Measurements from ENCODE around the gene CNGA3.
"Not testable (repeated sequence)": the region's sequence is repeated elsewhere in the genome, so short reads cannot be mapped to it uniquely, and the experiment has no call there.

CNGA3 gene

GRCh38 chr2:98433363-98433964 is 87.2 kb downstream of the CNGA3 start:
- no peak for DNase-seq (ENCODE audit: low read depth)
- H3K4me3 ChIP-seq (ENCODE audit: control insufficient read depth, low read depth, low read length) = no peak overlapping the region
- TF ChIP-seq CTCF (conservative IDR thresholded peaks at IDR 0.05; ENCODE audit: control insufficient read depth, insufficient read depth, low read depth, low read length) = no peak

GRCh38 chr2:98434492-98434891 is 88.2 kb downstream of the CNGA3 start:
- DNase-seq (ENCODE audit: low read depth) = no peak
- H3K4me3 ChIP-seq (ENCODE audit: control insufficient read depth, low read depth, low read length) = no peak overlapping the region
- TF ChIP-seq CTCF (conservative IDR thresholded peaks at IDR 0.05; ENCODE audit: control insufficient read depth, insufficient read depth, low read depth, low read length) = no peak

- H3K4me3 ChIP-seq (ENCODE audit: control insufficient read depth, low read depth, low read length); DNase-seq (ENCODE audit: low read depth): not testable (repeated sequence)
These were observed 89.4 kb downstream of the CNGA3 start for GRCh38 chr2:98435670-98436069.

- TF ChIP-seq CTCF (conservative IDR thresholded peaks at IDR 0.05; ENCODE audit: control insufficient read depth, insufficient read depth, low read depth, low read length) = no peak
- H3K4me3 ChIP-seq (ENCODE audit: control insufficient read depth, low read depth, low read length) = no peak overlapping the region
- DNase-seq (ENCODE audit: low read depth) = no peak
These were observed 90.5 kb downstream of the CNGA3 start for GRCh38 chr2:98436734-98437133.

- DNase-seq (ENCODE audit: low read depth) = no peak
- no peak for TF ChIP-seq CTCF (conservative IDR thresholded peaks at IDR 0.05; ENCODE audit: control insufficient read depth, insufficient read depth, low read depth, low read length)
- no peak overlapping the region for H3K4me3 ChIP-seq (ENCODE audit: control insufficient read depth, low read depth, low read length)
These were observed 92.2 kb downstream of the CNGA3 start for GRCh38 chr2:98438190-98439133.

DNA sequence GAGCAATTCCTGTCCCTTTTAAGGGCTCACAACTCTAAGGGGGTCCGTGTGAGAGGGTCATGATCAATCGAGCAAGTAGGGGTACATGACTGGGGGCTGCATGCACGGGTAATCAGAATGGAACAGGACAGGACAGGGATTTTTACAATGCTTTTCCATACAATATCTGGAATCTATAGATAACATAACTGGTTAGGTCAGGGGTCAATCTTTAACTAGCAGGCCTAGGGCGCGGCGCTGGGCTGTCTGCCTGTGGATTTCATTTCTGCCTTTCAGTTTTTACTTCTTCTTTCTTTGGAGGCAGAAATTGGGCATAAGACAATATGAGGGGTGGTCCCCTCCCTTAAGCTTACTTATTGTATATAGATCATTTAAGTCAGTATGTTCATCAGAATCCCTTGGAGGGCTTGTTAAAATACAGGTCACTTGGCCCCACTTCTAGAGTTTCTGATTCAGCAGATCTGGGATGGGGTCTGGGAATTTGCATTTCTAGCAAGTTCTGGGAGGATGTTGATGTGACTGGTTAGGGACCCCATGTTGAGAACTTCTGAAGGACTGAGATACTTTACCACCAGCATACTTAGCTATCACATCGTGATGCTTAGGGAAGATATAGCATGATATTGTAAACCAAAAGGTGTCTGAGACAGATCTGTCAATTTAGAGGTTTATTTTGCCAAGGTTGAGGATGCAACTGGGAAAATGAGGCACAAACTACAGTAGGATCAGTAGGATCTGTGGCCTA is 95.6 kb downstream of the CNGA3 start:
- no peak for DNase-seq (ENCODE audit: low read depth)
- no peak for TF ChIP-seq CTCF (conservative IDR thresholded peaks at IDR 0.05; ENCODE audit: control insufficient read depth, insufficient read depth, low read depth, low read length)
- no peak overlapping the region for H3K4me3 ChIP-seq (ENCODE audit: control insufficient read depth, low read depth, low read length)

DNA sequence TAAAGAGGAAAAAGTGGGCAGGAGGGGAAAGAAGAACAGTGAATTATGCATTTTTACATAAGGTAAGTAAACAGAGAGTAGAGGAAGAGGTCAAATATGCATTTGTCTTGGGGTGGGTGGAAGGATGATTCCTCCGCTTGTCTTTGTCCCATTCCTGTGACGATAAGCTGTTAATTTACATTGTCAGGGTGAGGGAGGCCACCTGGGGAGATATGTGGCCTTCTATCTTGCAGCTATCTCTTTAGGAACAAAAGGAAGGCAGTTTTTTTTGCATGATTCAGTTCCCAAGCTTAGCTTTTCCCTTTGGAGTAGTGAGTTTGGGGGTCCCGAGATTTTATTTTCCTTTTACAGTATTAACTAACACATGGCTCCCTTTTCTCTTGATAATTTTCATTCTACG is 96.2 kb downstream of the CNGA3 start:
- DNase-seq (ENCODE audit: low read depth) = no peak
- no peak overlapping the region for H3K4me3 ChIP-seq (ENCODE audit: control insufficient read depth, low read depth, low read length)
- TF ChIP-seq CTCF (conservative IDR thresholded peaks at IDR 0.05; ENCODE audit: control insufficient read depth, insufficient read depth, low read depth, low read length) = no peak

Measured in fibroblast of mammary gland (primary cell).